ENCODE measurements around the gene KLHL24. TPM values are rescaled to one million over a fixed set of nuclear protein-coding genes. Genes with fewer than 3 reads are reported as not detected.

KLHL24 gene
- total and polyA plus RNA-seq, 2 of the 13 experiments (the other 11 are each of a cell fraction or from before 2014, with no cell fraction given) = 6.9 to 15.7 TPM

DNA sequence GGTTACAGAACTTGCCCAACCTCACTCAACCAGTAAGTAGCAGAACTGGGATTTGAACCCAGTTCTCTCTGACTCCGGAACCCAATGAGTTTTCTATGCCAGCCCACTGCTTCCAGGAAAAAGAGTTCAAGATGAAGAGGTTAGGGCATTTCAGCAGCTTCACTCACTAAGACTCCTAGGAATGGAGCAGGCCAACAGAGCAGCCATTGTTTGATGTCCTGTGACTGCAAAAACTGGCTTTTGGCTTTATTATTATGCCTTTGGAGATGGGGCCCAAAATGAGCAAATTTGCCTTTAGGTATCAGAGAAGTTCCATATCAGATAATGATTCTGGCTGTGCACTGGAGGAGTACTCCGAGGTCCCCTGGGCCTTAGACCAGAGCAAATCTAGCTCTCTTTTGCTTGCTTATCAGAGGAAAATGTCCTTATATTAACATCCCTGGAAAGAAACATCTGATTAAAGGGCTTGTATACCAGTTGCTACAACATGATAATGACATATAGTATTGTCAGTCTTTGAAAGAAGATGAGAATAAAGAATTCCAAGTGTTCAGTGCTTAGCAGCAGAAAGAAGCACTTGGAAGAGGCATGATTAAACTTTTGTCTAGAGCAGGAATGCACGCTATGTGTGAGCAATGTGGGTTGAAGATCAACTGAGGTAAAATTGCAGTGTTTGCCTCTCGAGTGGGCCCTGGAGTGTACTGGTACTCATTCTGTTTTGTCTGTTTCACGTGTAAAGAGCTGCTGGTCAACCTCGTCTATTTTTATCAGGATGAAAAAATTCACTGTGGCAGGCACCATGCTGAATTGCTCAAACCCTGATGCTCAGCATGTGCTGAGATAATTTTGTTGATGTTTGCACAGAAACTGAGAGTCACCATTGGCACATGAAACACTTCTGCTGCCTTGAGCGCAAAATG is 21.8 kb upstream of the KLHL24 start:
- H3K4me2 ChIP-seq (ENCODE audit: low read depth, low read length) = no peak overlapping the region
- no peaks in the 10 kb centered on the region for H4K20me1 ChIP-seq (ENCODE audit: insufficient read depth, low read length)
- POLR2A ChIA-PET = no interaction called here
- H3K9ac ChIP-seq (ENCODE audit: insufficient read depth, low read depth, low read length) = no peak overlapping the region
- H3K27me3 ChIP-seq (ENCODE audit: control insufficient read depth in 1 of 2, insufficient read depth in 2 of 2, low read length in 2 of 2) = no peaks in the 10 kb centered on the region
- H2AFZ ChIP-seq (ENCODE audit: low read length) = no peak overlapping the region
- H3K79me2 ChIP-seq (ENCODE audit: insufficient read depth, low read length) = no peaks in the 10 kb centered on the region
- intact Hi-C loops (cut with micrococcal nuclease; ENCODE audit: unreplicated experiment) (no loop called here), in situ Hi-C loops (cut with HindIII; ENCODE audit: extremely low pct_ligation_motif_present, low pct_unique_long_range_greater_than_20kb) (no loop called here)
- CTCF ChIA-PET (ENCODE audit: low intra/inter-chr PET ratio, low total read pairs) = no interaction called here
- no TSS peak for BruUV-seq (replicated peaks)
- 37% methylated on average over 4 of the region's 7 CpGs for WGBS (ENCODE audit: low lambda C conversion rate)
- no peaks in the 10 kb centered on the region for H3K36me3 ChIP-seq (replicated peaks in 1 of 2; ENCODE audit: control insufficient read depth in 1 of 2, insufficient read depth in 2 of 2, low read length in 2 of 2)
- H3K4me1 ChIP-seq (ENCODE audit: insufficient read depth, low read length) = no peaks in the 10 kb centered on the region
- no peaks in the 10 kb centered on the region for H3K9me3 ChIP-seq (ENCODE audit: low read length)
- FAIRE-seq (no peak), ATAC-seq (no peak), DNase-seq (ENCODE audit: low spot score) (no peak)
- TF ChIP-seq HDAC6 (IDR thresholded peaks at IDR 0.05; ENCODE audit: low read depth, low read length) (no peak), HDAC1 (CRISPR knock-in tag; IDR thresholded peaks at IDR 0.05) (no peak), PAF1 (CRISPR knock-in tag; IDR thresholded peaks at IDR 0.05) (no peak)
- TF ChIP-seq, protein P1, sequence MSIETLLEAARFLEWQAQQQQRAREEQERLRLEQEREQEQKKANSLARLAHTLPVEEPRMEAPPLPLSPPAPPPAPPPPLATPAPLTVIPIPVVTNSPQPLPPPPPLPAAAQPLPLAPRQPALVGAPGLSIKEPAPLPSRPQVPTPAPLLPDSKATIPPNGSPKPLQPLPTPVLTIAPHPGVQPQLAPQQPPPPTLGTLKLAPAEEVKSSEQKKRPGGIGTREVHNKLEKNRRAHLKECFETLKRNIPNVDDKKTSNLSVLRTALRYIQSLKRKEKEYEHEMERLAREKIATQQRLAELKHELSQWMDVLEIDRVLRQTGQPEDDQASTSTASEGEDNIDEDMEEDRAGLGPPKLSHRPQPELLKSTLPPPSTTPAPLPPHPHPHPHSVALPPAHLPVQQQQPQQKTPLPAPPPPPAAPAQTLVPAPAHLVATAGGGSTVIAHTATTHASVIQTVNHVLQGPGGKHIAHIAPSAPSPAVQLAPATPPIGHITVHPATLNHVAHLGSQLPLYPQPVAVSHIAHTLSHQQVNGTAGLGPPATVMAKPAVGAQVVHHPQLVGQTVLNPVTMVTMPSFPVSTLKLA (IDR thresholded peaks at IDR 0.05) = peak; percentile 67
- no peak overlapping the region for H3K4me3 ChIP-seq (replicated peaks in 1 of 3; ENCODE audit: insufficient read depth in 1 of 3, low read depth in 2 of 3, low read length in 3 of 3)
- no peak overlapping the region for H3K27ac ChIP-seq (ENCODE audit: extremely low read length, insufficient read depth, low read length)

DNA sequence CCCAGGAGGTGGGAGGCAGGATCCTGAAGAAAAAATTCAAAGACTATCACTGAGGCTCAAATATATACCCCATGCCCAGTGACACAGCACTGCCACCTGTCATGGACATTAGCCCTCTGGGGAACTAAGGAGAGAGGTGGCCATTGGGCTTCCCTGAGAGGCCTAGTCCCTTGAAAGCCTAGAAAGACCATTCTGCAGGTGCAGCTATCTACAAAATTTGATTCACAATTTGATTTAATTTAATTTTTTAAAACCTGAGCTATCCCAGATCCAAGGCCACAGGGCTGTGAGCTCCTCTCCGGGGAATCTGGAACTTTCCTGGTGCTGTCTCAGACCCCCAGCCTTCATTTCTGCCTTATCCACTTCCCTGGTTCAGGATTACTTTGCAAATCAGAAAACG is 16.9 kb upstream of the KLHL24 start:
- intact Hi-C loops (cut with micrococcal nuclease; ENCODE audit: unreplicated experiment) = no loop called here
- Histone ChIP-seq H3K36me3 (replicated peaks in 1 of 2; ENCODE audit: control insufficient read depth in 1 of 2, insufficient read depth in 2 of 2, low read length in 2 of 2) (no peaks in the 10 kb centered on the region), H3K9ac (ENCODE audit: insufficient read depth, low read depth, low read length) (no peak overlapping the region), H4K20me1 (ENCODE audit: insufficient read depth, low read length) (no peaks in the 10 kb centered on the region), H3K9me3 (ENCODE audit: low read length) (no peaks in the 10 kb centered on the region), H3K4me1 (ENCODE audit: insufficient read depth, low read length) (no peaks in the 10 kb centered on the region), H3K4me2 (ENCODE audit: low read depth, low read length) (no peak overlapping the region), H3K27me3 (ENCODE audit: control insufficient read depth in 1 of 2, insufficient read depth in 2 of 2, low read length in 2 of 2) (no peaks in the 10 kb centered on the region; a peak in 1 of 5 replicates), H3K4me3 (replicated peaks in 1 of 3; ENCODE audit: insufficient read depth in 1 of 3, low read depth in 2 of 3, low read length in 3 of 3) (no peak overlapping the region), H2AFZ (ENCODE audit: low read length) (no peak overlapping the region), H3K27ac (ENCODE audit: extremely low read length, insufficient read depth, low read length) (no peak overlapping the region), H3K79me2 (ENCODE audit: insufficient read depth, low read length) (no peaks in the 10 kb centered on the region)
- ATAC-seq (no peak), DNase-seq (ENCODE audit: low spot score) (no peak), FAIRE-seq (no peak)
- 85% methylated on average over 2 of the region's 2 CpGs for WGBS (ENCODE audit: low lambda C conversion rate)
- BruUV-seq (replicated peaks) = no TSS peak
- in situ Hi-C loops (cut with HindIII; ENCODE audit: extremely low pct_ligation_motif_present, low pct_unique_long_range_greater_than_20kb) = no loop called here
- POLR2A ChIA-PET = no interaction called here
- CTCF ChIA-PET (ENCODE audit: low intra/inter-chr PET ratio, low total read pairs) = no interaction called here
- no peak for TF ChIP-seq ZNF451 (CRISPR knock-in tag; IDR thresholded peaks at IDR 0.05)
- no peak for TF ChIP-seq MAFK (conservative IDR thresholded peaks at IDR 0.05 in 1 of 2, IDR thresholded peaks at IDR 0.05 in 1 of 2; ENCODE audit: low read length in 2 of 2)
- no peak for TF ChIP-seq NFATC3 (CRISPR knock-in tag; IDR thresholded peaks at IDR 0.05)
- TF ChIP-seq ZNF546 (CRISPR knock-in tag; conservative IDR thresholded peaks at IDR 0.05) = no peak
- no peak for TF ChIP-seq YEATS4 (CRISPR knock-in tag; IDR thresholded peaks at IDR 0.05; ENCODE audit: borderline replicate concordance)
- TF ChIP-seq NFIB (CRISPR knock-in tag; IDR thresholded peaks at IDR 0.05; ENCODE audit: borderline replicate concordance) = no peak
- TF ChIP-seq MIER2 (CRISPR knock-in tag; IDR thresholded peaks at IDR 0.05) = no peak
- no peak for TF ChIP-seq ZNF3 (CRISPR knock-in tag; IDR thresholded peaks at IDR 0.05)
- no peak for TF ChIP-seq ZNF777 (CRISPR knock-in tag; IDR thresholded peaks at IDR 0.05)
- TF ChIP-seq ZNF383 (CRISPR knock-in tag; IDR thresholded peaks at IDR 0.05; ENCODE audit: borderline replicate concordance) = no peak
- TF ChIP-seq FOXK2 (IDR thresholded peaks at IDR 0.05) = no peak
- TF ChIP-seq, protein P2, sequence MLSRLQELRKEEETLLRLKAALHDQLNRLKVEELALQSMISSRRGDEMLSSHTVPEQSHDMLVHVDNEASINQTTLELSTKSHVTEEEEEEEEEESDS (CRISPR knock-in tag; IDR thresholded peaks at IDR 0.05; ENCODE audit: borderline replicate concordance) = no peak
- TF ChIP-seq REXO4 (CRISPR knock-in tag; IDR thresholded peaks at IDR 0.05; ENCODE audit: borderline replicate concordance) = no peak
- TF ChIP-seq NCOA1 (CRISPR knock-in tag; IDR thresholded peaks at IDR 0.05) = no peak
- TF ChIP-seq ZNF251 (CRISPR knock-in tag; IDR thresholded peaks at IDR 0.05) = no peak
- TF ChIP-seq SP140L (CRISPR knock-in tag; IDR thresholded peaks at IDR 0.05; ENCODE audit: borderline replicate concordance) = no peak

Measured in HepG2 (cell line).